ENCODE measurements around the gene SCD. TPM values are rescaled to one million over a fixed set of nuclear protein-coding genes. Genes with fewer than 3 reads are reported as not detected.

The SCD gene
- total and polyA plus RNA-seq, 2 of the 13 experiments (the other 11 are each of a cell fraction or from before 2014, with no cell fraction given), result 492 to 512 TPM

DNA sequence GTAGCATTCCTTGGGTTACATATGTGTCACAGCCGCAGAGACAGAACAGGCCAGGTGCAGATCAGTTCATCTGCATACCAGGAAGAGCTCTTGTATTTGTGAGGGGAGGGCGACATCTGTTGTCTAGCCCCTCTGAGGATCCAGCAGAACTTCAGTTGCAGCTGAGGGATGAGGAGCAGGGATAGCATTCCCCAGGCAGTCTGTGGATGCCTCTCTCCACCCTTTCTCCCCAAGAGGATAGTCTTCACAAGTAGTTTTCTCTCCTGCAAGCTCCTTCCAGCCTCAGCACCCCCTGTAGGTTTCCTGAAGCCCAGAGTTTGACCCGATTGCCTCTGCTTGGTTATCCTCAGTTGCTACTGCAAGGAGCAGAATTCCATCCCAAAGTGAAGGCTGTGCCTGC is 2.6 kb downstream of the SCD start (continued):
- TF ChIP-seq ZNF891 (CRISPR knock-in tag; IDR thresholded peaks at IDR 0.05) (no peak), PITX1 (CRISPR knock-in tag; IDR thresholded peaks at IDR 0.05) (0 out of 2 replicates have a peak, but pooled peaks have one; percentile 3), ELF3 (CRISPR knock-in tag; IDR thresholded peaks at IDR 0.05) (no peak), ARID2 (CRISPR knock-in tag; IDR thresholded peaks at IDR 0.05; ENCODE audit: borderline replicate concordance) (no peak), NFE2L2 (IDR thresholded peaks at IDR 0.05; ENCODE audit: low read length) (no peak)

DNA sequence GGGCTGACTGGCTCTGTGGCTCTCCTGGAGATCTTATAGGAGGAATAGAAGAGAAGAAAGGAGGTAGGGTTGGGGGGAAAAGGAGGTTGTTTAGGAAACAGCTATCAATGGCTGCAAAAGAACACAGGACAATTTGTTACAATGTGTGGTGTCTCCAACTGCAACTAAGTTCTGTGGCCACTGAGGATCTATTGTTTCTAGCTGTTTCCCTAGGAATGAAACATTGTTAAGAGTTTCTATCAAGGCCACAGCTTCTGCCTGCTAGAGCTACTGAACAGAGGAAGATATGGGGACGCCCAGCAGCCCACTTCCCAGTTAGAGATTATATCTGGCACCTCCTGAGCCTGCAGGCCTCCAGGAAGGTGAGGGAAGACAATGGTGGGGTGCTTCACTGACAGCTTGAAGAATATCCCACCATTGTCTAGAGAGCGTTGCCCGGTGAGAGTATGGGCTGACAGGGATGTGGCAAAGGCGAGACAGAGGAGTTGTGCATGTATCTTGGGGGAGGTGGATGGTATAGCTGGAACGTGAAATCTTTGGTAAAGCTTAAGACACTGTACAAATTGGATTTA is 4.0 kb downstream of the SCD start:
- peak overlapping the region; percentile 95 to 99 (median 95) for H3K4me3 ChIP-seq (replicated peaks in 1 of 3; ENCODE audit: insufficient read depth in 1 of 3, low read depth in 2 of 3, low read length in 3 of 3)
- intact Hi-C loops (cut with micrococcal nuclease; ENCODE audit: unreplicated experiment), result no loop called here
- peaks cover 71% of the 10 kb centered on the region for H3K4me1 ChIP-seq (ENCODE audit: insufficient read depth, low read length)
- in situ Hi-C loops (cut with HindIII; ENCODE audit: extremely low pct_ligation_motif_present, low pct_unique_long_range_greater_than_20kb), result no loop called here
- H3K27ac ChIP-seq (ENCODE audit: extremely low read length, insufficient read depth, low read length), result peak overlapping the region; percentile 81
- no peak overlapping the region for H2AFZ ChIP-seq (ENCODE audit: low read length)
- WGBS (ENCODE audit: low lambda C conversion rate), result 78% methylated on average over 5 of the region's 5 CpGs
- ChIA-PET POLR2A (interaction anchor here (1.7 to 12.6 kb wide), 4 partner anchors 8 to 25 kb away, joined by 10 to 287 read pairs (median 41); no protein-coding TSS in a partner anchor), CTCF (ENCODE audit: low intra/inter-chr PET ratio, low total read pairs) (no interaction called here)
- ATAC-seq (no peak), DNase-seq (ENCODE audit: low spot score) (no peak), FAIRE-seq (no peak)
- BruUV-seq (replicated peaks), result no TSS peak
- H3K9me3 ChIP-seq (ENCODE audit: low read length), result no peaks in the 10 kb centered on the region
- peaks cover 87% of the 10 kb centered on the region for H3K79me2 ChIP-seq (ENCODE audit: insufficient read depth, low read length)
- peak overlapping the region; percentile 89 for H3K9ac ChIP-seq (ENCODE audit: insufficient read depth, low read depth, low read length)
- H3K4me2 ChIP-seq (ENCODE audit: low read depth, low read length), result peak overlapping the region; percentile 83
- H4K20me1 ChIP-seq (ENCODE audit: insufficient read depth, low read length), result peaks cover 79% of the 10 kb centered on the region
- peaks cover 31 to 78% of the 10 kb centered on the region in 2 experiments for H3K36me3 ChIP-seq (replicated peaks in 1 of 2; ENCODE audit: control insufficient read depth in 1 of 2, insufficient read depth in 2 of 2, low read length in 2 of 2)
- peak; percentile 48; the same call in 1 of the 2 replicates for TF ChIP-seq MLLT10 (CRISPR knock-in tag; IDR thresholded peaks at IDR 0.05)
- no peak for TF ChIP-seq ERF (CRISPR knock-in tag; IDR thresholded peaks at IDR 0.05)
- 0 out of 2 replicates have a peak, but pooled peaks have one; percentile 26 for TF ChIP-seq POLR2AphosphoS5 (IDR thresholded peaks at IDR 0.05; ENCODE audit: low read depth, low read length)
- 0 out of 2 replicates have a peak, but pooled peaks have one; percentile 2 for TF ChIP-seq PAF1 (CRISPR knock-in tag; IDR thresholded peaks at IDR 0.05)
- TF ChIP-seq POLR2G (IDR thresholded peaks at IDR 0.05; ENCODE audit: low read depth, low read length), result peak; percentile 29; the same call in 1 of the 2 replicates
- TF ChIP-seq ZNF724P (CRISPR knock-in tag; IDR thresholded peaks at IDR 0.05; ENCODE audit: borderline replicate concordance), result no peak
- 0 out of 2 replicates have a peak, but pooled peaks have one; percentile 30 for TF ChIP-seq ZNF605 (CRISPR knock-in tag; IDR thresholded peaks at IDR 0.05)
- TF ChIP-seq, protein P1, sequence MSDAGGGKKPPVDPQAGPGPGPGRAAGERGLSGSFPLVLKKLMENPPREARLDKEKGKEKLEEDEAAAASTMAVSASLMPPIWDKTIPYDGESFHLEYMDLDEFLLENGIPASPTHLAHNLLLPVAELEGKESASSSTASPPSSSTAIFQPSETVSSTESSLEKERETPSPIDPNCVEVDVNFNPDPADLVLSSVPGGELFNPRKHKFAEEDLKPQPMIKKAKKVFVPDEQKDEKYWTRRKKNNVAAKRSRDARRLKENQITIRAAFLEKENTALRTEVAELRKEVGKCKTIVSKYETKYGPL (CRISPR knock-in tag; IDR thresholded peaks at IDR 0.05), result no peak
- TF ChIP-seq, protein P2, sequence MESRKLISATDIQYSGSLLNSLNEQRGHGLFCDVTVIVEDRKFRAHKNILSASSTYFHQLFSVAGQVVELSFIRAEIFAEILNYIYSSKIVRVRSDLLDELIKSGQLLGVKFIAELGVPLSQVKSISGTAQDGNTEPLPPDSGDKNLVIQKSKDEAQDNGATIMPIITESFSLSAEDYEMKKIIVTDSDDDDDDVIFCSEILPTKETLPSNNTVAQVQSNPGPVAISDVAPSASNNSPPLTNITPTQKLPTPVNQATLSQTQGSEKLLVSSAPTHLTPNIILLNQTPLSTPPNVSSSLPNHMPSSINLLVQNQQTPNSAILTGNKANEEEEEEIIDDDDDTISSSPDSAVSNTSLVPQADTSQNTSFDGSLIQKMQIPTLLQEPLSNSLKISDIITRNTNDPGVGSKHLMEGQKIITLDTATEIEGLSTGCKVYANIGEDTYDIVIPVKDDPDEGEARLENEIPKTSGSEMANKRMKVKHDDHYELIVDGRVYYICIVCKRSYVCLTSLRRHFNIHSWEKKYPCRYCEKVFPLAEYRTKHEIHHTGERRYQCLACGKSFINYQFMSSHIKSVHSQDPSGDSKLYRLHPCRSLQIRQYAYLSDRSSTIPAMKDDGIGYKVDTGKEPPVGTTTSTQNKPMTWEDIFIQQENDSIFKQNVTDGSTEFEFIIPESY (CRISPR knock-in tag; IDR thresholded peaks at IDR 0.05), result no peak
- no peak for TF ChIP-seq ZNF180 (CRISPR knock-in tag; IDR thresholded peaks at IDR 0.05; ENCODE audit: borderline replicate concordance, low read depth)
- no peak for TF ChIP-seq SMAD1 (CRISPR knock-in tag; IDR thresholded peaks at IDR 0.05; ENCODE audit: borderline replicate concordance, low read depth)
- peak in 1 of 2 experiments; percentile 28; a peak in 1 of 4 replicates for TF ChIP-seq POLR2A (IDR thresholded peaks at IDR 0.05; ENCODE audit: insufficient read depth in 1 of 2, low read depth in 2 of 2, low read length in 2 of 2)
- no peaks in the 10 kb centered on the region; a peak in 1 of 5 replicates for H3K27me3 ChIP-seq (ENCODE audit: control insufficient read depth in 1 of 2, insufficient read depth in 2 of 2, low read length in 2 of 2)
